ENCODE results near the gene EFNB3.

EFNB3 gene

GRCh38 chr17:7700510-7700909 is 4.5 kb upstream of the EFNB3 start:
- DNase-seq (ENCODE audit: low spot score), result no peak

DNA sequence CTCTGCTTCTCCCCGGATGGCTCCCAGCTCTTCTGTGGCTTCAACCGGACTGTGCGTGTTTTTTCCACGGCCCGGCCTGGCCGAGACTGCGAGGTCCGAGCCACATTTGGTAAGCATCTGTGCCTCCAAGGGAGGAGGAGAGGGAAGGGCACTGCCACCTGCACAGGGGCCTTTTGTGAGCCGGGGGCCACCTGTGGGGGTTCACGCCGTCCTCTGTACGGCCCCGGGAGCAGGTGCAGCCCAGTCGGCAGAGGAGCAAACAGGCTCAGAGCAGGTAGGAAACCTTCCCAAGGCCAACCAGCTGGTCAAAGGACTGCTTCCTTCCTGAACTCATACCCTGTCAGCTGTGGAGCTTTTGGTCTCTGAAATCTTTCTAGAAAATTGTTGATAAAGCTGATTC is 3.3 kb upstream of the EFNB3 start:
- DNase-seq (ENCODE audit: low spot score), result no peak

- DNase-seq (ENCODE audit: low spot score), result no peak
Measured at GRCh38 chr17:7702776-7703175, 2.2 kb upstream of the EFNB3 start.

GRCh38 chr17:7703584-7704479 is 1.2 kb upstream of the EFNB3 start:
- peak; percentile 57 for DNase-seq (ENCODE audit: low spot score)

DNA sequence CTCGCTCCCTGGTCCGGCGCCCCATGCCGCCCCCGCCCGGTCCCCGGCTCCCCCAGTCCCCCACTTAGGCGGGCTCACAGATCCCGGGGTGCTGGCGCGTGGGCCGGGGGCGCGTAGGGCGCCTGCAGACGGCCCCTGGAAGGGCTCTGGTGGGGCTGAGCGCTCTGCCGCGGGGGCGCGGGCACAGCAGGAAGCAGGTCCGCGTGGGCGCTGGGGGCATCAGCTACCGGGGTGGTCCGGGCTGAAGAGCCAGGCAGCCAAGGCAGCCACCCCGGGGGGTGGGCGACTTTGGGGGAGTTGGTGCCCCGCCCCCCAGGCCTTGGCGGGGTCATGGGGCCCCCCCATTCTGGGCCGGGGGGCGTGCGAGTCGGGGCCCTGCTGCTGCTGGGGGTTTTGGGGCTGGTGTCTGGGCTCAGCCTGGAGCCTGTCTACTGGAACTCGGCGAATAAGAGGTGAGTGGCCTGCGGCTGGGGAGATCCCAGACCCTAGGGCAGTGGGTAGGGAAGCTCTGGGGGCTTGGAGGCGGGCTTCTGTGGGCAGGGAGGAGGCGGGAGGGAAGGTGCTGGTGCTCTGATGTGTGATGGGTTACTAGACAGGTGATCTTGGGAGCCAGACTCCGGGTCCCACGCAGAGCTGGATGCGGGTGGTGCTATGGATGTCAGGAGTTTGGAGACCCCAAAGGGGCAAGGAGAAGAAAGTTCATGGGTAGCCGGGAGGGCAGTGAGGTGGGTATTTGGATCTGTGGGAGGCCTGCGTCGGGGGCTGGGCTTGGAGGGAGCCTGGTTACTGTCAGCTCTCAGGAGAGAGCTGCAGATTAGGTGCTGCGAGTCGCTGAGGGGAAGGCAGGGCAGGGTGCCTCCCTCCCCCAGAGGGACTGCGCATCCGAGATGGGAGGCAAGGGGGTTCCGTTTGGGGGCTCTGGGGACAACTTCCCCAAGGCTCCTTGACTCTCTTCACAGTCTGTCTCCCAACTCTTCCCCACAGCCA is 560 bp downstream of the EFNB3 start:
- DNase-seq (ENCODE audit: low spot score), result no peak

- no peak for DNase-seq (ENCODE audit: low spot score)
Measured at GRCh38 chr17:7706631-7707354, 1.8 kb downstream of the EFNB3 start.

DNA sequence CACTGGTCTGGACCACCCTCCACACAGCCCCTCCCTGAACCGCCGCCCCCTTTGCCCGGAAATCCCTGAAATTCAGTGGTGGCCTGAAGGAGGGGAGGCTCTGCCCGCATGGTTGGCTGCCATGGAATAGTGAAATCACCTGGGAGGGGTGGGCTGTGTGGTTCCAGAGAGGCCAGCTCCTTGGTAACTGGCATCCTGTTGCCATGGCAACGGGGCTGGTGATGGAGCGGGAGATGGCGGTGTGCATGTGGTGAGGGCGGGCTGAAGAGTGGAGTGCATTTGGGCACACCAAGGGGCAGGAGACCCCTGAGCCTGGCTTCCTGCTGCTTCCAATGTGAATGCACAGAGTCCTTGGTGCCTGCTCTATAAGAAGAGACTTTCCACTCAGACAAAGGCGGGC is 2.4 kb downstream of the EFNB3 start:
- DNase-seq (ENCODE audit: low spot score), result no peak

GRCh38 chr17:7707858-7708750 is 3.1 kb downstream of the EFNB3 start:
- no peak for DNase-seq (ENCODE audit: low spot score)

DNA sequence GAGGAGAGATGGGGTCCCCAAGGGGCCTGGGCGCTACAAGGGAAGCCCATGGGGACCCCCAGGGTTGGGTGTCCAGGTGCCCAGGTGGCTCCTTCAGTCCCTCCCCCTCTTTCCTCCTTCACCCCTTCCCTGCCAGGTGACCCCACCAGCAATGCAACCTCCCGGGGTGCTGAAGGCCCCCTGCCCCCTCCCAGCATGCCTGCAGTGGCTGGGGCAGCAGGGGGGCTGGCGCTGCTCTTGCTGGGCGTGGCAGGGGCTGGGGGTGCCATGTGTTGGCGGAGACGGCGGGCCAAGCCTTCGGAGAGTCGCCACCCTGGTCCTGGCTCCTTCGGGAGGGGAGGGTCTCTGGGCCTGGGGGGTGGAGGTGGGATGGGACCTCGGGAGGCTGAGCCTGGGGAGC is 4.0 kb downstream of the EFNB3 start:
- DNase-seq (ENCODE audit: low spot score), result no peak

- no peak for DNase-seq (ENCODE audit: low spot score)
Measured at GRCh38 chr17:7710301-7710700, 5.3 kb downstream of the EFNB3 start.

DNA sequence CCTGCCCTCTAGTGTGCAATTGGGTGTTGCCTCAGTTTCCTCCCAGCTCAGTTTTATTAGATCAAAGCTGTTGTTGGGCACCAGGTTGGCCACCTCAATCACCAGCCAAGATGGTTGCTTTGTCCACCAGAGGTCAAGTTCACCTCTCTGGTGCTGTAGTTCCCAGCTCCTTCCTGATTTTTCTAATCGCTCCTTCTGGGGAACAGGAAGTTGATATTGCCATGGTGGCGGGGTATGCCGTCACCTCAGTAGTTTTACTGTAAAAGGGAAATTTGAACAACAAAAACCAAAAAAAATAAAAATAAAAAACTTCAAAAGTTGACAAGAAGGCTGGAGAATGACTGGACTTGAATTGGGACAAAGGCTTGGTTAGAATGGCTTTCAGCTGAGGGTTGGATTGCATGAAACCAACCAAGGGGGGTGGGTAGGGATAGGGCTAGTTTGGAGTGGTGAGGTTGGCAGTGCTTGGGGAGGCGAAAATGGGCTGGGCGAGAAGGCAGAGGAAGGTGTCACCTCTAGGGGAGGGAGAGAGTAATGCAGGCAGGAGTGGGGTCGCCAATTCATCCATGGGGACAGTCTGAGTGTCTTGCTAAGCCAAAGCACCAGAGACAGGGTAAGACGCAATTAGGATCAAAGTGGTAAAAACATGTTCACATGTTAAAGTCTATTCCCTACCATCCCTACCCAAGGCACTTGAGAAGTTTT is 6.2 kb downstream of the EFNB3 start:
- no peak for DNase-seq (ENCODE audit: low spot score)

DNA sequence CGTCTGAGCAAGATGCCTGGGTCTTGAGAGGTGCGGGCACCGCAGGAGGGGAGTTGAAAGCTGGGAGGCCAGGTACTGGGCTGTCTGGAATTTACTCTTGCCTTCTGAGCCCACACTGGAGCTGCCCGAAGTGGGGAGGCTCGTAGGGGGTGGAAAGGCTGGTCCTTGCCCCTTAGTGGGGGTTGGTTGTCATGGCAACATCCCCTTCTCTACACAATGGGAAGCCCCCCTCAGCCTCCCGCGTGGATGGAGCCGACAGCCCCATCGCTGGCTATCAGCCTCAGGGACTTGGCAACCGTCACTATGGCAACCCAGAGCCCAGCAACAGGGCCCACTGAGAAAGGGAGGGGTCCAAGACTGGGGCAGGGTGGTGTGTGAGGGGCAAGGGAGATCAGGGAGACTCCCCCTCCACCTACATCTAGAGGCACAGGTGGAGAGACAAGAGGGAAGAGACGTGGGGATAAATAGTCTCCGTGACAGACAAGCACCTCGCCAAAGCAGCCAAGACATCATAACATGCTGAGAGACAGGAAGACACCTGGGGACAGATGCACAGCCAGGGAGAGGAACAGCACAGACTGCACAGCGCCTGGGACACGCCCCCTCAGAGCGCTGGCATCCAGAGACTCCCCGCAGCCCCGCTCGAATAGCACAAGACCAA is 7.2 kb downstream of the EFNB3 start:
- no peak for DNase-seq (ENCODE audit: low spot score)

DNA sequence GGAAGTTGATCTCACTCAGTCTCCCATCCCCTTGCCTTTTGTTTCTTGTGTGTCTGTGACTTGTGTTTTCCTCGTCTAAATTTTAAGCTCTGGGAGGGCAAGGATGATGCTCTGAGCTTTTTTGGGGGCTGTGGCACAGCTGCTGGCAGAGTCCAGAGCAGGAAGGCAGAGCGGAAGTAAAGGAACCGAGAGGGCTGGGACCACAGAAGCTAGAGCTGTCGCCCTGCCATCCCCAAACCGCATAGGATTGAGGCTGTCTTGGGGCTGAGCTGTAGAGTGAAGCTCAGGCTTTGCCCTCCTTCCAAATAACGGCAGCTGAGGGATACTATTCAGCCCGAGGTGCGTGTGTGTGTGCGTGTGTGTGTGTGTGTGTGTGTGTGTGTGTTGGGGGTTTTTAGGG is 8.8 kb downstream of the EFNB3 start:
- no peak for DNase-seq (ENCODE audit: low spot score)

GRCh38 chr17:7714721-7715594 is 10.0 kb downstream of the EFNB3 start:
- no peak for DNase-seq (ENCODE audit: low spot score)

- no peak for DNase-seq (ENCODE audit: low spot score)
Measured at GRCh38 chr17:7715936-7716886, 11.2 kb downstream of the EFNB3 start.

- DNase-seq (ENCODE audit: low spot score), result peak; percentile 84
Measured at GRCh38 chr17:7716901-7717755, 12.1 kb downstream of the EFNB3 start, which contains the start of gene DNAH2. DNAH2 (plus strand) TSS chr17:7717744; CDS start chr17:7719735, 1,991 bp downstream.

Data from putamen (tissue), 1 donor.